ENCODE data around the gene RABGAP1L.

Gene RABGAP1L

DNA sequence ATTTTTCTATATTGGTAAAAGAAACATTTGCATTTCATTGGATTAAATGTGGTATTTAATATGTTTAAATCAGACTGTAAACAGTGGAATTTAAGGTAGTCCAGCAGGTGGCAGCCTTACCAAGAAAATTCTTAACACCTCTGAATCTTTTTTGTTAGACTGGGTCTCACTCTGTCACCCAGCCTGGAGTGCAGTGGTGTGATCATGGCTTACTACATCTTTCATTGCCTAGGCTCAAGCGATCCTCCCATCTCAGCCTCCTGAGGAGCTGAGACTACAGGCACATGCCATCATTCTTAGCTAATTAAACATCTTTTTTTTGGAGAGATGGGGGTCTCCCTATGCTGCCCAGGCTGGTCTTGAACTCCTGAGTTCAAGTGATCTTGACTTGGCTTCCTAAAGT lies 98.8 kb downstream of the RABGAP1L start:
- ATAC-seq (replicated peaks): peak; percentile 70 to 75
- no peak for DNase-seq
- Mint-ChIP-seq H3K27ac (no peak overlapping the region), H3K36me3 (peaks cover 16 to 33% of the 10 kb centered on the region in 2 donors), H3K4me1 (peaks cover 4 to 12% of the 10 kb centered on the region in 2 donors), H3K4me3 (no peak overlapping the region), H3K9me3 (peaks cover 2 to 4% of the 10 kb centered on the region in 2 donors), H3K27me3 (no peaks in the 10 kb centered on the region)

DNA sequence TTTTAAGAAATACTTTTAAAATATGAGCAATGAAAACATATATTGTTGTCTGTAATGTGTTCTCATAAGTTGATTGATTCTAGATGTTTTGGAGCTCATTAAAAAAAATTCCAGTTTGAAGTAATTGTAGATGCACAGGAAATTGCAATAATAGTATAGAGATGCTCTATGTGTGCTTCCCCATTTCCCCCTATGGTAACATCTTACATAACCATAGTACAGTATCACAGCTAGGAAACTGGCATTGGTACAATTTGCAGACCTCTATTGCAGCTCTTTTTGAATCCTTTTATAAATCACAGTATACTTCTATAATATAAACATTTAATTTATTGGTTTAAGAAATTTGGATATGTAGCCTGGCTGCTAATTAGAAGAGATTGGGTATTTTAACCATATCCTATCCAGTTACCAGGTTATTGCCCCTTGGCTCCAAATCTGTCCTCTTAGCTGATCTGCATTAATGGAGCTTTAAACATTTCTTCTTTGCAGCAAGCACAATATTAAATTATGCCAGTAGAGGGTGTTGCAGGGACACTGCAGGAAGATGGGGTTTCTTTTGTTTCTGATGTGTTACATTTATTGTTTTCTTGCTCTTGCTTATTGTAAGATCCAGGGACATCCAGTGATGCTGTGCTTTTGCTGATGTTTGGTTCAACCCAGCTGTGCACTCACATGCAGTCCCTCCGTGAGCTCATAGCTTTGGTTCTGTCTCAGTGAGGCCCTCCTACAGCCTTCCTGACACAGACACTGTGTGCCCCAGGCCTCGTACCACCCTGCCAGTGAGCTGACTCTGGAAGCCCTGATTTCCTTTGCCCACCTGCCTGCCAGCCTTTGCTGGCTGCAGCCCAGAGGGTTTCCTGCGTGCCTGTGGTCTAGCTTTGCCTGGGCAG lies 103.3 kb downstream of the RABGAP1L start:
- ATAC-seq (replicated peaks): peak; percentile 56 to 63
- no peak for DNase-seq
- Mint-ChIP-seq H3K4me1 (peaks cover 4 to 12% of the 10 kb centered on the region in 2 donors), H3K4me3 (no peak overlapping the region), H3K36me3 (peaks cover 1 to 9% of the 10 kb centered on the region in 2 donors), H3K27me3 (no peaks in the 10 kb centered on the region), H3K27ac (peak overlapping the region; percentile 73), H3K9me3 (no peaks in the 10 kb centered on the region)

DNA sequence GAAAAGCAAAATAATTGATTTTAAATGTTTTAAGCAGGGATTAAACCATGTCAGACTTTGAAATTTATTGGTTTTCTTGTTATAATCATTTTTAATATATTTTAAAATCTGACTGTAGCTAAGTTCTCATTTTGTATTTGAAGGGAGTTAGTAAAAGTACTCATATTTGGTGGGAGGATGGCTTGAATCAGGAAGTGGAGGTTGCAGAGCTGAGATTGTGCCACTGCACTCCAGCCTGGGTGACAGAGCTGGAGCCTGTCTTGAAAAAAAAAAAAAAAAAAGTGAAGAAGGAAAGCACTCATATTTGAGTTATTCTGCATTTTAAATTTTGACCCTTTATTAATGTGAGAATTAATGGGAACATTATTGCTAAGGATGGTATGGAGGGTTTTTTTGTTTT lies 106.0 kb downstream of the RABGAP1L start:
- H3K27ac Mint-ChIP-seq: no peak overlapping the region
- DNase-seq (no peak), ATAC-seq (replicated peaks) (no peak)
- H3K27me3 Mint-ChIP-seq: no peaks in the 10 kb centered on the region
- no peak overlapping the region for H3K4me3 Mint-ChIP-seq
- no peaks in the 10 kb centered on the region for H3K9me3 Mint-ChIP-seq
- peaks cover 4 to 14% of the 10 kb centered on the region in 2 donors for H3K36me3 Mint-ChIP-seq
- peaks cover 4 to 16% of the 10 kb centered on the region in 2 donors for H3K4me1 Mint-ChIP-seq

- Mint-ChIP-seq H3K9me3 (no peaks in the 10 kb centered on the region), H3K27ac (no peak overlapping the region), H3K4me3 (no peak overlapping the region), H3K36me3 (peaks cover 4 to 15% of the 10 kb centered on the region in 2 donors), H3K27me3 (no peaks in the 10 kb centered on the region), H3K4me1 (peaks cover 5 to 16% of the 10 kb centered on the region in 2 donors)
- ATAC-seq (replicated peaks) (no peak), DNase-seq (no peak)
Observed at GRCh38 chr1:174266476-174266875, 107.2 kb downstream of the RABGAP1L start.

DNA sequence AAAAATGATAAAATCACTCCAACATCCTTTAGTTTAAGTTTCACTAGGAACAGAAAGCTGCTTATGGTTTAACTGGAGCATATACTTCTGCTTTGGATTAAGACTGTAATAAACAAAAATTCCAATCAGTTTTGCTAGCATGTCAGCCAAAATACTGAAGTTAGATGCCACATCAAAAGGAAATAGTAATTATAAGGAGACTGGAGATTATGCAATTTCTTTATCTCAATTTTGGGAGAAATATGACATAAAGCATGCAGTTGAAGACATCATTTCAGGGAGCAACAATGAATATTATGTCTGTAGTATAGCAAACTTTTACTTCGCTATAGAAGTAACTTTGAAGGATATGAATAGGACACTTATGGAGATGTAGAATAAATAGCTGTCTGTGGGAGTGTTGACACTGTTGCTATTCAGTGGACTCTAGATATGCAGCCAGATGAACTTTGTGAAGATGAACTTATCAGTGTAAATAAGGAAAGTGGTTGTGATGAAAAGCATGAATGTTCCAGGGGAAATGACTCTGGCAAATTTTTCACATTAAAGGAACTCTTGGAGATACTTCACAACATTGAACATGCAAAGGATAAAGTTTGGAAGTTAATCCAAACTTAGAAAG lies 107.8 kb downstream of the RABGAP1L start:
- Mint-ChIP-seq H3K27me3 (no peaks in the 10 kb centered on the region), H3K4me3 (no peak overlapping the region), H3K36me3 (peaks cover 4 to 15% of the 10 kb centered on the region in 2 donors), H3K9me3 (no peaks in the 10 kb centered on the region), H3K4me1 (peaks cover 5 to 16% of the 10 kb centered on the region in 2 donors), H3K27ac (no peak overlapping the region)
- DNase-seq (no peak), ATAC-seq (replicated peaks) (no peak)

- H3K9me3 Mint-ChIP-seq: no peaks in the 10 kb centered on the region
- DNase-seq (no peak), ATAC-seq (replicated peaks) (no peak)
- H3K4me1 Mint-ChIP-seq: peaks cover 12 to 28% of the 10 kb centered on the region in 2 donors
- no peak overlapping the region for H3K4me3 Mint-ChIP-seq
- peaks cover 7 to 19% of the 10 kb centered on the region in 2 donors for H3K36me3 Mint-ChIP-seq
- no peaks in the 10 kb centered on the region for H3K27me3 Mint-ChIP-seq
- no peak overlapping the region for H3K27ac Mint-ChIP-seq
Observed at GRCh38 chr1:174269989-174270651, 110.8 kb downstream of the RABGAP1L start.

DNA sequence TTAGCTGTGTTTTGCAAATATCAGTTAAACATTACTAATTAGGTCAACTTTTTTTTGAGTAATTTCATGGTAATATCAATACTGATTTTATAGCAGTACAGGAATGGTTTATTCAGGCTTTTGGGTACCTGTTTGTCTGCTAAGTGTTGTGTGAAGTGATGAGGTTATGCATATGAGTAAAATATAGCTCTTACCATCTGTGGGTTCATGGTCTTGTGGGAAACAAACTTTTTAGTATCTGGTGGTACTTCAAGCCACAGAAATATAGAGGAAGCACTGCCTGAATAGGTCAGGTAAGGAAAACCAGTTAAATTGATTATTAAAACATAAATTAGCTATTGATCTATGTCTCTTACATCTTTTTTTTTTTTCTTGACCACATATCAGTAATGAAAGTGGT lies 113.9 kb downstream of the RABGAP1L start:
- H3K4me1 Mint-ChIP-seq: peaks cover 12 to 29% of the 10 kb centered on the region in 2 donors
- H3K27me3 Mint-ChIP-seq: no peaks in the 10 kb centered on the region
- no peak overlapping the region for H3K4me3 Mint-ChIP-seq
- H3K36me3 Mint-ChIP-seq: peaks cover 7 to 18% of the 10 kb centered on the region in 2 donors
- no peaks in the 10 kb centered on the region for H3K9me3 Mint-ChIP-seq
- ATAC-seq (replicated peaks): peak; percentile 59 to 79
- no peak overlapping the region for H3K27ac Mint-ChIP-seq
- DNase-seq: no peak

DNA sequence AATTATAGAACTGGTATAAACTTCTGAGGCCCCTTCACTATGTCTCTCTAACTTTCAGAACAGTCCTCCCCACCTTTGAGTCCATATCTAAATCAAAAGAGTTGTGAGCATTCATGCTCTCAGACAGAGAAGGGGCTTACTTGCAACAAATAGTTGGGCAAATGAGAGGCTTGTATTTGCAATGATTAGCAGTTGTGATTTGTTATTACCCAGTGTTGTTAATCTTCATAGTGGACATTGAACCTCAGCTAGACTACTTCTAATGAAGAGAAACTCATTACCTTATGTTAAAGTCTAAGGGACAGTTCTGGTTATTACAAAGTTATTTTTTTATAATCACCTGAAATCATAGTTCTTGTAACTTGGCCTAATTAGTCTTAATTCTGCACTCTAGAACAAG lies 114.5 kb downstream of the RABGAP1L start:
- H3K27ac Mint-ChIP-seq: no peak overlapping the region
- no peaks in the 10 kb centered on the region for H3K9me3 Mint-ChIP-seq
- no peak overlapping the region for H3K4me3 Mint-ChIP-seq
- no peaks in the 10 kb centered on the region for H3K27me3 Mint-ChIP-seq
- DNase-seq: no peak
- peaks cover 7 to 22% of the 10 kb centered on the region in 2 donors for H3K36me3 Mint-ChIP-seq
- no peak for ATAC-seq (replicated peaks)
- H3K4me1 Mint-ChIP-seq: peaks cover 12 to 29% of the 10 kb centered on the region in 2 donors

DNA sequence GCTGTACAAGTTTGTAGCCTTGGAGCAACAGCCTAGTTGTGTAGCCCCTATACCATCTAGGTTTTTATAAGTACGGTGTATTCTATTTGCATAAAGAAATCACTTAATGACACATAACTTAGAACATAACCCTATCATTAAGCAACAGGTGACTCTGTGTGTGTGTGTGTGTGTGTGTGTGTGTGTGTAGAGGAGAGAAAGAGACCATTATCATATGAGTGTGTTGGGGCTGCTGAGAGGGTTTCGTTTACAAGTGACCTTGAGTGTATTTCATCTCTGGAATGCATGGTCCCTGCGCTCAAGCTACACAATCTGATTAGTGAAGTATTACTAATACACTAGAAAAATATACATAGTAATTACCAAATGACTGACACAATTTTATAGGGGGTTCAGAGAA lies 115.1 kb downstream of the RABGAP1L start:
- Mint-ChIP-seq H3K27me3 (no peaks in the 10 kb centered on the region), H3K4me3 (no peak overlapping the region), H3K27ac (no peak overlapping the region), H3K36me3 (peaks cover 5 to 17% of the 10 kb centered on the region in 2 donors), H3K9me3 (no peaks in the 10 kb centered on the region), H3K4me1 (peaks cover 12 to 29% of the 10 kb centered on the region in 2 donors)
- ATAC-seq (replicated peaks) (no peak), DNase-seq (no peak)

- DNase-seq (no peak), ATAC-seq (replicated peaks) (no peak)
- peaks cover 12 to 24% of the 10 kb centered on the region in 2 donors for H3K4me1 Mint-ChIP-seq
- no peaks in the 10 kb centered on the region for H3K9me3 Mint-ChIP-seq
- H3K4me3 Mint-ChIP-seq: no peak overlapping the region
- H3K27me3 Mint-ChIP-seq: no peaks in the 10 kb centered on the region
- peaks cover 8 to 21% of the 10 kb centered on the region in 2 donors for H3K36me3 Mint-ChIP-seq
- no peak overlapping the region for H3K27ac Mint-ChIP-seq
Observed at GRCh38 chr1:174274884-174275283, 115.6 kb downstream of the RABGAP1L start.

- Mint-ChIP-seq H3K9me3 (peaks cover 6% of the 10 kb centered on the region in 2 donors), H3K4me3 (no peak overlapping the region), H3K36me3 (peaks cover 17 to 32% of the 10 kb centered on the region in 2 donors), H3K4me1 (peaks cover 12 to 21% of the 10 kb centered on the region in 2 donors), H3K27ac (no peak overlapping the region), H3K27me3 (no peaks in the 10 kb centered on the region)
- peak; percentile 88 to 89 for ATAC-seq (replicated peaks)
- DNase-seq: no peak
Observed at GRCh38 chr1:174276087-174276486, 116.8 kb downstream of the RABGAP1L start.

- Mint-ChIP-seq H3K4me3 (no peak overlapping the region), H3K27me3 (no peaks in the 10 kb centered on the region), H3K9me3 (peaks cover 13 to 28% of the 10 kb centered on the region in 2 donors), H3K27ac (peak overlapping the region; percentile 2), H3K36me3 (peaks cover 72 to 86% of the 10 kb centered on the region in 2 donors), H3K4me1 (peaks cover 0 to 4% of the 10 kb centered on the region in 2 donors)
- no peak for DNase-seq
- no peak for ATAC-seq (replicated peaks)
Observed at GRCh38 chr1:174284052-174284451, 124.7 kb downstream of the RABGAP1L start.

- peaks cover 78 to 90% of the 10 kb centered on the region in 2 donors for H3K36me3 Mint-ChIP-seq
- H3K4me3 Mint-ChIP-seq: no peak overlapping the region
- peaks cover 10 to 21% of the 10 kb centered on the region in 2 donors for H3K9me3 Mint-ChIP-seq
- H3K4me1 Mint-ChIP-seq: peaks cover 0 to 4% of the 10 kb centered on the region in 2 donors
- ATAC-seq (replicated peaks) (no peak), DNase-seq (no peak)
- no peak overlapping the region for H3K27ac Mint-ChIP-seq
- no peaks in the 10 kb centered on the region for H3K27me3 Mint-ChIP-seq
Observed at GRCh38 chr1:174286042-174286441, 126.7 kb downstream of the RABGAP1L start.

DNA sequence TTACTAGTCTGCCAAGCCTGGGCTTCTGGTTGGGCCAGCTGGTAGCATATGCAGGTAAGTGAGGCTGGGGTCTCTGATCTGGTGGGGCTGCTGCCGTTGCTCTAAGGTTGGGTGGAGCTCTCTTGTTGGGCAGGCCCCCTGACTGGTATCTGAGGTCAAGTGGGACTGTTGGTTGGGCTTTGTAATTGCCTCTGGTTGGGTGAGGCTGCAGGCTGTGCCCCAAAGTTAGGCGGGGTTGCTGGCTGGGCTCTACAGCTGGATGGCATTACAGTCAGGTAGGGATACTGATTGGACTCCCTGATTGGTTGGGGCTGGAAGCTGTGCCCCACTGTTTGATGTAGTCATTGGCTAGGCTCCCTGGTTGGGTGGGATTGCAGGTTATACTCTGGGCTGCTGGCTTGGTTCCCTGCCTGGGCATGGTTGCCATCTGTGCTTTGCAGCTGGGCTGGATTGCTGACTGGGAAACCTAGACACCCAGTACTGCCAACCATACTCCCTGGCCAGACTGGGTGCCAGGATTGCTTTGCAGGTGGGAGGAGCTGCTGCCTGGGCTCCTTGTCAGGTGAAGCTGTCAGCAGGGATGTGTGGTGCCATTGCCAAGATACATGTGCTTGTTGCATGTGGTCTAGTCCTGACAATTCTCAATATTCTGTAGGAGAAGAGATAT lies 130.5 kb downstream of the RABGAP1L start:
- peaks cover 0 to 2% of the 10 kb centered on the region in 2 donors for H3K4me1 Mint-ChIP-seq
- peaks cover 14 to 21% of the 10 kb centered on the region in 2 donors for H3K9me3 Mint-ChIP-seq
- H3K36me3 Mint-ChIP-seq: peaks cover 63 to 83% of the 10 kb centered on the region in 2 donors
- ATAC-seq (replicated peaks) (no peak), DNase-seq (no peak)
- H3K27ac Mint-ChIP-seq: peak overlapping the region; percentile 51
- H3K4me3 Mint-ChIP-seq: no peak overlapping the region
- H3K27me3 Mint-ChIP-seq: no peaks in the 10 kb centered on the region

Measured in stimulated activated naive B cell treated with anti-CD40 and anti-IgM and Interleukin-4, amounts not matched to agents 10 μg/mL and 1 μg/mL and 100 μg/mL, for 72 hours (primary cell).